T1000 (cell line): ENCODE measurements around the gene IRF8.
"Not testable (repeated sequence)": the region's sequence is repeated elsewhere in the genome, so short reads cannot be mapped to it uniquely, and the experiment has no call there.

Experiments
- DNase-seq: peaks from one replicate; lab custom pipeline; 2025; ENCODE audit warnings: mixed read lengths; lab: John Stamatoyannopoulos, UW

The IRF8 gene

GRCh38 chr16:85935391-85935973 is 36.5 kb downstream of the IRF8 start:
- no peak for DNase-seq

GRCh38 chr16:85935974-85936760 is 37.2 kb downstream of the IRF8 start:
- DNase-seq, result no peak

GRCh38 chr16:85936816-85937215 is 37.9 kb downstream of the IRF8 start:
- no peak for DNase-seq

- no peak for DNase-seq
Measured at GRCh38 chr16:85940214-85940613, 41.3 kb downstream of the IRF8 start.

GRCh38 chr16:85941863-85942644 is 43.1 kb downstream of the IRF8 start:
- no peak for DNase-seq

GRCh38 chr16:85942659-85943058 is 43.7 kb downstream of the IRF8 start:
- DNase-seq, result not testable (repeated sequence)

- DNase-seq, result no peak
Measured at GRCh38 chr16:85943711-85944110, 44.7 kb downstream of the IRF8 start.

- no peak for DNase-seq
Measured at GRCh38 chr16:85944572-85945423, 45.8 kb downstream of the IRF8 start.

- DNase-seq, result no peak
Measured at GRCh38 chr16:85945424-85945751, 46.4 kb downstream of the IRF8 start.

GRCh38 chr16:85946541-85947124 is 47.7 kb downstream of the IRF8 start:
- DNase-seq, result no peak

- DNase-seq, result no peak
Measured at GRCh38 chr16:85947230-85948137, 48.5 kb downstream of the IRF8 start.

GRCh38 chr16:85948138-85948509 is 49.2 kb downstream of the IRF8 start:
- DNase-seq, result no peak

- DNase-seq, result no peak
Measured at GRCh38 chr16:85948616-85949265, 49.8 kb downstream of the IRF8 start.

- DNase-seq, result no peak
Measured at GRCh38 chr16:85950136-85950918, 51.4 kb downstream of the IRF8 start.

- DNase-seq, result no peak
Measured at GRCh38 chr16:85952197-85952596, 53.2 kb downstream of the IRF8 start.

GRCh38 chr16:85952811-85953210 is 53.8 kb downstream of the IRF8 start:
- DNase-seq, result no peak

- DNase-seq, result no peak
Measured at GRCh38 chr16:85954927-85955519, 56.1 kb downstream of the IRF8 start.

- no peak for DNase-seq
Measured at GRCh38 chr16:85955566-85955965, 56.6 kb downstream of the IRF8 start.

GRCh38 chr16:85956426-85956825 is 57.5 kb downstream of the IRF8 start:
- no peak for DNase-seq
